GM19372 (cell line): Measurements from ENCODE around the gene DYSF.

Source experiments
- ATAC-seq: cut with Tn5 transposase; IDR thresholded peaks from one replicate; pipeline ENCODE4 v1.9.1; 2021; ENCODE audit warnings: mild to moderate bottlenecking, low read depth, moderate library complexity; ENCODE audit not compliant: unreplicated experiment

Gene DYSF

GRCh38 chr2:71609958-71610357, 156.6 kb downstream of the DYSF start:
- ATAC-seq, result no peak

GRCh38 chr2:71610671-71611070, 157.3 kb downstream of the DYSF start:
- no peak for ATAC-seq

GRCh38 chr2:71611247-71611646, 157.9 kb downstream of the DYSF start:
- no peak for ATAC-seq

- no peak for ATAC-seq
Observed at GRCh38 chr2:71611781-71612527, 158.6 kb downstream of the DYSF start.

GRCh38 chr2:71612581-71613402, 159.4 kb downstream of the DYSF start:
- ATAC-seq, result no peak

GRCh38 chr2:71613403-71613952, 160.1 kb downstream of the DYSF start:
- no peak for ATAC-seq

- no peak for ATAC-seq
Observed at GRCh38 chr2:71613953-71614925, 160.9 kb downstream of the DYSF start.

GRCh38 chr2:71614976-71615766, 161.8 kb downstream of the DYSF start:
- no peak for ATAC-seq

- no peak for ATAC-seq
Observed at GRCh38 chr2:71615767-71616730, 162.7 kb downstream of the DYSF start.

- no peak for ATAC-seq
Observed at GRCh38 chr2:71617266-71617665, 163.9 kb downstream of the DYSF start.

GRCh38 chr2:71618327-71619113, 165.2 kb downstream of the DYSF start:
- no peak for ATAC-seq

GRCh38 chr2:71619230-71619741, 165.9 kb downstream of the DYSF start:
- ATAC-seq, result no peak

- ATAC-seq, result no peak
Observed at GRCh38 chr2:71620116-71620515, 166.8 kb downstream of the DYSF start.

- no peak for ATAC-seq
Observed at GRCh38 chr2:71620851-71621251, 167.5 kb downstream of the DYSF start.

GRCh38 chr2:71629273-71629672, 175.9 kb downstream of the DYSF start:
- ATAC-seq, result no peak

- no peak for ATAC-seq
Observed at GRCh38 chr2:71629771-71630453, 176.6 kb downstream of the DYSF start.
